Gastrocnemius medialis (tissue), 4 donors: ENCODE results near the gene HMGCS2.

Experiments
- CTCF ChIP-seq, 5 experiments: fragments of 450-650 bp in 3 of 5; fragments of 200-600 bp in 2 of 5; sonication (generic) in 2 of 5; IDR thresholded peaks in 4 of 5; conservative IDR thresholded peaks in 1 of 5; 1 replicate in 4 of 5; 2 replicates in 1 of 5; pipeline ENCODE4 v1.5.1; 2016 to 2019; ENCODE audit warnings: antibody characterized with exemption in 5 of 5, mild to moderate bottlenecking in 3 of 5, moderate library complexity in 3 of 5
- POLR2A ChIP-seq, 2 donors: fragments of 450-650 bp; IDR thresholded peaks; one replicate each; pipeline ENCODE4 v1.6.1; 2017; ENCODE audit warnings: antibody characterized with exemption in 2 of 2, mild to moderate bottlenecking in 2 of 2, moderate library complexity in 2 of 2

GRCh38 chr1:119772298-119772697 is 3.6 kb upstream of the HMGCS2 start:
- TF ChIP-seq CTCF (IDR thresholded peaks at IDR 0.05 in 4 of 5, conservative IDR thresholded peaks at IDR 0.05 in 1 of 5) (no peak), POLR2A (IDR thresholded peaks at IDR 0.05) (no peak)
